ENCODE results near the gene UGT8. TPM values are rescaled to one million over a fixed set of nuclear protein-coding genes. Genes with fewer than 3 reads are reported as not detected.

The UGT8 gene
- total and polyA plus RNA-seq, 2 of the 8 experiments (the other 6 are each of a cell fraction or from before 2014, with no cell fraction given) = 16.9 to 26.9 TPM

- Histone ChIP-seq H2AFZ (ENCODE audit: low read length) (peak overlapping the region; percentile 73), H2BK15ac (ENCODE audit: low read length) (no peak overlapping the region), H3K4me1 (replicated peaks in 1 of 4; ENCODE audit: control insufficient read depth in 3 of 4, insufficient read depth in 4 of 4, low read length in 3 of 4) (peaks cover 0 to 3% (median 1%) of the 10 kb centered on the region in 4 experiments; a peak in 3 of 7 replicates), H4K91ac (replicated peaks; ENCODE audit: insufficient read length, low read length) (peak overlapping the region; percentile 84), H4K8ac (ENCODE audit: extremely low read depth, insufficient read depth, low read length) (no peak overlapping the region), H3K23me2 (ENCODE audit: low read depth, low read length) (peaks cover 19% of the 10 kb centered on the region), H3K79me1 (ENCODE audit: low read depth, low read length) (no peaks in the 10 kb centered on the region), H3K56ac (replicated peaks; ENCODE audit: insufficient read length, low read depth, low read length) (peak overlapping the region; percentile 3), H2BK120ac (replicated peaks; ENCODE audit: low read depth, low read length) (no peak overlapping the region), H3K79me2 (ENCODE audit: control insufficient read depth in 1 of 2, insufficient read depth in 2 of 2, low read length in 2 of 2) (peaks cover 6 to 46% of the 10 kb centered on the region in 2 experiments; a peak in 3 of 4 replicates), H3K23ac (ENCODE audit: insufficient read length) (no peak overlapping the region), H3K9me3 (ENCODE audit: insufficient read depth in 2 of 2, low read depth in 1 of 2, low read length in 1 of 2) (peaks cover 10 to 11% of the 10 kb centered on the region in 2 experiments), H3K4ac (replicated peaks; ENCODE audit: insufficient read length, low read depth, low read length) (no peak overlapping the region), H3K9ac (replicated peaks in 1 of 4; ENCODE audit: extremely low read depth in 1 of 4, low read depth in 3 of 4, low read length in 3 of 4) (peak overlapping the region; percentile 34 to 66 (median 51)), H3K4me3 (ENCODE audit: extremely low read depth in 1 of 4, insufficient read depth in 2 of 4, low read depth in 3 of 4, low read length in 4 of 4) (peak overlapping the region; percentile 80 to 95 (median 86)), H2BK12ac (ENCODE audit: low read depth, low read length) (no peak overlapping the region), H2BK5ac (ENCODE audit: low read depth, low read length) (peak overlapping the region; percentile 44; the same call in 1 of the 2 replicates), H2BK20ac (ENCODE audit: low read length) (no peak overlapping the region), H3K18ac (ENCODE audit: extremely low read depth, low read length) (peak overlapping the region; percentile 81; the same call in 1 of the 2 replicates), H2AK5ac (ENCODE audit: low read depth, low read length) (no peak overlapping the region), H3K4me2 (ENCODE audit: insufficient read depth in 1 of 2, low read depth in 2 of 2, low read length in 2 of 2) (peak overlapping the region; percentile 72 to 99), H3K36me3 (ENCODE audit: control insufficient read depth in 2 of 4, insufficient read depth in 4 of 4, low read length in 3 of 4) (peaks cover 0 to 8% (median 3%) of the 10 kb centered on the region in 4 experiments; a peak in 2 of 8 replicates), H4K5ac (ENCODE audit: insufficient read length, low read depth, low read length) (no peak overlapping the region), H3K14ac (ENCODE audit: insufficient read length) (no peak overlapping the region), H3K27me3 (replicated peaks in 1 of 4; ENCODE audit: control insufficient read depth in 3 of 4, extremely low read depth in 1 of 4, insufficient read depth in 3 of 4, low read length in 3 of 4) (no peaks in the 10 kb centered on the region), H3K27ac (ENCODE audit: low read depth, low read length) (no peak overlapping the region), H4K20me1 (replicated peaks in 1 of 2; ENCODE audit: control insufficient read depth in 1 of 2, insufficient read depth in 2 of 2, low read length in 2 of 2) (no peaks in the 10 kb centered on the region)
- WGBS, 2 experiments (ENCODE audit: extremely low coverage in 1 of 2, insufficient coverage in 1 of 2, insufficient read length in 1 of 2, insufficient replicate concordance in 2 of 2, low coverage in 1 of 2, low lambda C conversion rate in 2 of 2, missing lambda C conversion rate in 1 of 2) = 0% methylated on average over 33 of the region's 46 CpGs; no CpG with 5 or more reads in 1 of the 2 experiments
- CTCF ChIA-PET (ENCODE audit: partially characterized antibody) = interaction anchor here (0.9 to 1.2 kb wide), 2 partner anchors 16 to 35 kb away, joined by 3 read pairs; no protein-coding TSS in a partner anchor
- POLR2A ChIA-PET (ENCODE audit: partially characterized antibody) = interaction anchor here (1.0 to 1.8 kb wide), 4 partner anchors 8 to 182 kb away, joined by 3 to 10 read pairs (median 5); no protein-coding TSS in a partner anchor
- peak in 1 of 2 experiments; percentile 78 for DNase-seq (ENCODE audit: low read depth in 1 of 2, low spot score in 2 of 2)
- no peak for FAIRE-seq
- peak; percentile 51; the same call in 1 of the 2 replicates for TF ChIP-seq E2F6 (IDR thresholded peaks at IDR 0.05)
- TF ChIP-seq PHF8 (conservative IDR thresholded peaks at IDR 0.05; ENCODE audit: low read depth, low read length) = peak; percentile 43
- TF ChIP-seq TBP (IDR thresholded peaks at IDR 0.05; ENCODE audit: low read depth, low read length) = no peak
- peak; percentile 100 for TF ChIP-seq ASH2L (IDR thresholded peaks at IDR 0.05; ENCODE audit: low read length)
- TF ChIP-seq JUND (IDR thresholded peaks at IDR 0.05; ENCODE audit: low read length) = no peak
- TF ChIP-seq CBX5 (IDR thresholded peaks at IDR 0.05; ENCODE audit: low read depth, low read length) = no peak
- no peak for TF ChIP-seq EGR1 (IDR thresholded peaks at IDR 0.05; ENCODE audit: borderline replicate concordance, low read depth, low read length)
- 0 out of 2 replicates have a peak, but pooled peaks have one; percentile 7 for TF ChIP-seq YY1 (IDR thresholded peaks at IDR 0.05; ENCODE audit: low read depth, low read length)
- no peak for TF ChIP-seq TAF7 (optimal IDR thresholded peaks at IDR 0.05; ENCODE audit: borderline replicate concordance, low read depth, low read length)
- no peak for TF ChIP-seq TCF12 (IDR thresholded peaks at IDR 0.05; ENCODE audit: low read depth, low read length)
- TF ChIP-seq SP1 (IDR thresholded peaks at IDR 0.05; ENCODE audit: low read depth, low read length) = no peak
Observed at GRCh38 chr4:114599231-114599902, 760 bp downstream of the UGT8 start.

All from H1 (cell line).